Thyroid gland (tissue), 4 donors: ENCODE results near the gene LRRC53.

Experiments used
- POLR2A ChIP-seq, 2 donors: fragments of 450-650 bp; IDR thresholded peaks; one replicate each; pipeline ENCODE4 v1.6.1; 2017; ENCODE audit warnings: antibody characterized with exemption in 2 of 2, mild to moderate bottlenecking in 2 of 2, moderate library complexity in 1 of 2
- TF ChIP-seq, protein P1 (sequence below), 6 experiments: fragments of 200-600 bp in 3 of 6; fragments of 450-650 bp in 3 of 6; sonication (generic) in 3 of 6; IDR thresholded peaks; one replicate each; pipeline ENCODE4 v1.5.1; 2016 to 2019; ENCODE audit warnings: antibody characterized with exemption in 6 of 6, mild to moderate bottlenecking in 2 of 6, inconsistent platforms in 1 of 6, moderate library complexity in 1 of 6

DNA sequence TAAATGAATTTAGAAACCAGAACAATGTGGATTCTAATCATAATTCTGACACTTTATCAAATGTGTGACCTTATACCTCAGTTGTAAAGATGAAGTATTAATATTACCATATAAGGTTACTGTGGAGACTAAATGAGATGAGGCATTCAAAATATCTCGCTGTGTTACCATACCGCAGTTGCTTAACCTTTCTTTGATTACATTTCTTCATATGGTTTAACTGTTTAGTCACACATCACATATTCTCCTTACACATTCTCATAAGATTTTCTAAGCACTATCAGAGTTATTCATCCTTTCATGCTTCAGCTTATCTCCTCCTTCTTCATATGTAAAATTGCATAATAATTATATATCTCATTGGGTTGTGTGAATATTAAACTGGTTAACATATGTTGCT is 88.9 kb downstream of the LRRC53 start:
- TF ChIP-seq, protein P1, sequence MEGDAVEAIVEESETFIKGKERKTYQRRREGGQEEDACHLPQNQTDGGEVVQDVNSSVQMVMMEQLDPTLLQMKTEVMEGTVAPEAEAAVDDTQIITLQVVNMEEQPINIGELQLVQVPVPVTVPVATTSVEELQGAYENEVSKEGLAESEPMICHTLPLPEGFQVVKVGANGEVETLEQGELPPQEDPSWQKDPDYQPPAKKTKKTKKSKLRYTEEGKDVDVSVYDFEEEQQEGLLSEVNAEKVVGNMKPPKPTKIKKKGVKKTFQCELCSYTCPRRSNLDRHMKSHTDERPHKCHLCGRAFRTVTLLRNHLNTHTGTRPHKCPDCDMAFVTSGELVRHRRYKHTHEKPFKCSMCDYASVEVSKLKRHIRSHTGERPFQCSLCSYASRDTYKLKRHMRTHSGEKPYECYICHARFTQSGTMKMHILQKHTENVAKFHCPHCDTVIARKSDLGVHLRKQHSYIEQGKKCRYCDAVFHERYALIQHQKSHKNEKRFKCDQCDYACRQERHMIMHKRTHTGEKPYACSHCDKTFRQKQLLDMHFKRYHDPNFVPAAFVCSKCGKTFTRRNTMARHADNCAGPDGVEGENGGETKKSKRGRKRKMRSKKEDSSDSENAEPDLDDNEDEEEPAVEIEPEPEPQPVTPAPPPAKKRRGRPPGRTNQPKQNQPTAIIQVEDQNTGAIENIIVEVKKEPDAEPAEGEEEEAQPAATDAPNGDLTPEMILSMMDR (IDR thresholded peaks at IDR 0.05) = no peak
- TF ChIP-seq POLR2A (IDR thresholded peaks at IDR 0.05) = no peak
